H1 (cell line): Measurements from ENCODE around the gene UNC50. TPM values are rescaled to one million over a fixed set of nuclear protein-coding genes. Genes with fewer than 3 reads are reported as not detected.

Experiments used
- CTCF ChIA-PET: fragments of 300-600 bp; sonication (Branson Sonifier 250); formaldehyde crosslinking; loops from one replicate; lab custom pipeline; 2021; ENCODE audit not compliant: partially characterized antibody; lab: Charles Lee
- POLR2A ChIA-PET: fragments of 300-600 bp; sonication (Branson Sonifier 250); formaldehyde crosslinking; loops from one replicate; lab custom pipeline; 2021; ENCODE audit warnings: inconsistent platforms; ENCODE audit not compliant: partially characterized antibody; lab: Charles Lee
- DNase-seq, 2 experiments: peaks; one replicate each; pipeline versions ENCODE4 v3.0.0 to v3.0.0-alpha.2; 2010 to 2022; ENCODE audit warnings: low spot score in 2 of 2, low read depth in 1 of 2, mixed read lengths in 1 of 2
- FAIRE-seq: peaks from 2 replicates; lab custom pipeline; 2011; peaks lifted over from hg19 to GRCh38; lab: Jason Lieb, UNC
- H2AFZ ChIP-seq: 2 replicates; pipeline ENCODE4 v1.8.1; 2012; ENCODE audit warnings: low read length, inconsistent platforms
- H2AK5ac ChIP-seq: 2 replicates; pipeline ENCODE4 v1.6.1; 2013; ENCODE audit warnings: low read depth, low read length
- H2BK120ac ChIP-seq: replicated peaks from 2 replicates; pipeline ENCODE3; 2013; ENCODE audit warnings: low read depth, low read length, inconsistent platforms
- H2BK12ac ChIP-seq: 2 replicates; pipeline ENCODE4 v1.6.1; 2013; ENCODE audit warnings: low read depth, low read length
- H2BK15ac ChIP-seq: 2 replicates; pipeline ENCODE4 v1.6.1; 2013; ENCODE audit warnings: low read length
- H2BK20ac ChIP-seq: 2 replicates; pipeline ENCODE4 v1.6.1; 2013; ENCODE audit warnings: low read length
- H2BK5ac ChIP-seq: 2 replicates; pipeline ENCODE4 v1.6.1; 2013; ENCODE audit warnings: low read depth, low read length
- H3K14ac ChIP-seq: 2 replicates; pipeline ENCODE4 v1.6.1; 2013; ENCODE audit warnings: inconsistent platforms; ENCODE audit not compliant: insufficient read length
- H3K18ac ChIP-seq: 2 replicates; pipeline ENCODE4 v1.6.1; 2013; ENCODE audit warnings: low read length; ENCODE audit errors: extremely low read depth
- H3K23ac ChIP-seq: 2 replicates; pipeline ENCODE4 v1.6.1; 2013; ENCODE audit warnings: inconsistent platforms; ENCODE audit not compliant: insufficient read length
- H3K23me2 ChIP-seq: 2 replicates; pipeline ENCODE4 v1.6.1; 2013; ENCODE audit warnings: low read depth, low read length
- H3K27ac ChIP-seq: 2 replicates; pipeline ENCODE4 v1.6.1; 2011; ENCODE audit warnings: low read depth, low read length, inconsistent platforms
- H3K27me3 ChIP-seq, 4 experiments: replicated peaks in 1 of 4; 1 replicate in 1 of 4; 2 replicates in 3 of 4; pipeline versions ENCODE4 v1.6.1 to v1.8.1; 2011 to 2013; ENCODE audit warnings: low read length in 3 of 4, mild to moderate bottlenecking in 3 of 4, inconsistent platforms in 2 of 4, mixed read lengths in 2 of 4, moderate library complexity in 1 of 4; ENCODE audit not compliant: control insufficient read depth in 3 of 4, insufficient read depth in 3 of 4; ENCODE audit errors: extremely low read depth in 1 of 4
- H3K36me3 ChIP-seq, 4 experiments: 2 replicates each; pipeline versions ENCODE4 v1.6.1 to v1.8.1; 2011 to 2013; ENCODE audit warnings: mild to moderate bottlenecking in 4 of 4, low read length in 3 of 4, moderate library complexity in 2 of 4, control low read depth in 1 of 4, inconsistent platforms in 1 of 4; ENCODE audit not compliant: insufficient read depth in 4 of 4, control insufficient read depth in 2 of 4
- H3K4ac ChIP-seq: replicated peaks from 2 replicates; pipeline ENCODE3; 2013; ENCODE audit warnings: low read length, low read depth, mixed read lengths, inconsistent platforms; ENCODE audit not compliant: insufficient read length
- H3K4me1 ChIP-seq, 4 experiments: replicated peaks in 1 of 4; 1 replicate in 1 of 4; 2 replicates in 3 of 4; pipeline versions ENCODE4 v1.6.1 to v1.8.1; 2011 to 2013; ENCODE audit warnings: low read length in 3 of 4, inconsistent platforms in 2 of 4, mixed read lengths in 1 of 4; ENCODE audit not compliant: insufficient read depth in 4 of 4, control insufficient read depth in 3 of 4
- H3K4me2 ChIP-seq, 2 experiments: 2 replicates each; pipeline versions ENCODE4 v1.6.1 to v1.8.1; 2011 to 2013; ENCODE audit warnings: low read depth in 2 of 2, low read length in 2 of 2, control low read depth in 1 of 2, inconsistent platforms in 1 of 2, mild to moderate bottlenecking in 1 of 2; ENCODE audit not compliant: insufficient read depth in 1 of 2
- H3K4me3 ChIP-seq, 4 experiments: fragments of 200-600, 300-600 bp in 1 of 4; sonication (generic), shearing (Covaris generic), sonication (Bioruptor Twin) in 1 of 4; 2 replicates each; pipeline versions ENCODE4 v1.5.1 to v1.8.1; 2011 to 2016; ENCODE audit warnings: low read length in 4 of 4, low read depth in 3 of 4, control low read depth in 2 of 4, inconsistent platforms in 2 of 4, mild to moderate bottlenecking in 2 of 4, mixed read lengths in 1 of 4, moderate library complexity in 1 of 4; ENCODE audit not compliant: insufficient read depth in 2 of 4; ENCODE audit errors: extremely low read depth in 1 of 4
- H3K56ac ChIP-seq: replicated peaks from 2 replicates; pipeline ENCODE3; 2013; ENCODE audit warnings: low read depth, mild to moderate bottlenecking, mixed read lengths, low read length, inconsistent platforms; ENCODE audit not compliant: insufficient read length
- H3K79me1 ChIP-seq: 2 replicates; pipeline ENCODE4 v1.6.1; 2013; ENCODE audit warnings: low read depth, low read length, control low read depth
- H3K79me2 ChIP-seq, 2 experiments: 2 replicates each; pipeline versions ENCODE4 v1.6.1 to v1.8.1; 2012 to 2013; ENCODE audit warnings: low read length in 2 of 2, mild to moderate bottlenecking in 2 of 2, inconsistent platforms in 1 of 2; ENCODE audit not compliant: insufficient read depth in 2 of 2, control insufficient read depth in 1 of 2
- H3K9ac ChIP-seq, 4 experiments: replicated peaks in 1 of 4; 1 replicate in 1 of 4; 2 replicates in 3 of 4; pipeline versions ENCODE4 v1.6.1 to v1.8.1; 2011 to 2013; ENCODE audit warnings: low read depth in 3 of 4, low read length in 3 of 4, control low read depth in 2 of 4, mild to moderate bottlenecking in 2 of 4, moderate library complexity in 2 of 4, inconsistent platforms in 1 of 4; ENCODE audit errors: extremely low read depth in 1 of 4
- H3K9me3 ChIP-seq, 2 experiments: 2 replicates each; pipeline versions ENCODE4 v1.6.1 to v1.8.1; 2012 to 2013; ENCODE audit warnings: mild to moderate bottlenecking in 2 of 2, moderate library complexity in 2 of 2, control low read depth in 1 of 2, inconsistent platforms in 1 of 2, low read depth in 1 of 2, low read length in 1 of 2, mixed read lengths in 1 of 2; ENCODE audit not compliant: insufficient read depth in 2 of 2
- H4K20me1 ChIP-seq, 2 experiments: replicated peaks in 1 of 2; 2 replicates each; pipeline versions ENCODE3 to v1.8.1; 2011 to 2013; ENCODE audit warnings: inconsistent platforms in 2 of 2, low read length in 2 of 2, mild to moderate bottlenecking in 1 of 2; ENCODE audit not compliant: insufficient read depth in 2 of 2, control insufficient read depth in 1 of 2
- H4K5ac ChIP-seq: 2 replicates; pipeline ENCODE4 v1.6.1; 2013; ENCODE audit warnings: low read length, low read depth, mixed read lengths, inconsistent platforms; ENCODE audit not compliant: insufficient read length
- H4K8ac ChIP-seq: 2 replicates; pipeline ENCODE4 v1.8.0; 2013; ENCODE audit warnings: mild to moderate bottlenecking, moderate library complexity, low read length, inconsistent platforms; ENCODE audit not compliant: insufficient read depth; ENCODE audit errors: extremely low read depth
- H4K91ac ChIP-seq: replicated peaks from 2 replicates; pipeline ENCODE3; 2013; ENCODE audit warnings: low read length, mixed read lengths, inconsistent platforms; ENCODE audit not compliant: insufficient read length
- BACH1 ChIP-seq: IDR thresholded peaks from 2 replicates; pipeline ENCODE4 v1.6.1; 2012; ENCODE audit warnings: low read length, improper control_type of control experiment
- FOSL1 ChIP-seq: IDR thresholded peaks from 2 replicates; pipeline ENCODE4 v1.6.1; 2011; ENCODE audit warnings: mild to moderate bottlenecking, low read depth, low read length, moderate library complexity; ENCODE audit not compliant: insufficient read depth
- HDAC6 ChIP-seq: IDR thresholded peaks from one replicate; pipeline ENCODE4 v1.7.1; 2012; ENCODE audit warnings: low read depth, mild to moderate bottlenecking, inconsistent platforms, low read length, moderate library complexity
- SIX5 ChIP-seq: IDR thresholded peaks from 2 replicates; pipeline ENCODE4 v1.6.1; 2011; ENCODE audit warnings: mild to moderate bottlenecking, low read depth, low read length
- WGBS, 2 experiments: shearing (Covaris generic) in 1 of 2; methylation state at CpG; one replicate each; pipeline versions ENCODE4 v1.1.6 to v1.1.7; 2013 to 2015; ENCODE audit warnings: low lambda C conversion rate in 2 of 2, mixed read lengths in 2 of 2, inconsistent platforms in 1 of 2, low coverage in 1 of 2, missing lambda C conversion rate in 1 of 2; ENCODE audit not compliant: insufficient replicate concordance in 2 of 2, insufficient coverage in 1 of 2, insufficient read length in 1 of 2; ENCODE audit errors: extremely low coverage in 1 of 2, missing lambda C conversion rate in 1 of 2; 5-methylcytosine and 5-hydroxymethylcytosine counted together
- polyA plus RNA-seq, 7 experiments: library from polyadenylated mRNA; depleted of rRNA in 3 of 7; stranded (reverse) in 5 of 7; unstranded in 2 of 7; fragments of >200 nt in 5 of 7; fragments of 200-250 nt in 2 of 7; gene quantifications; 1 replicate in 5 of 7; 2 replicates in 1 of 7; 4 replicates in 1 of 7; pipeline versions ENCODE4 v1.2.1 to v1.2.3, GENCODE V29; 2011 to 2013; ENCODE audit warnings: missing spikeins in 2 of 7, mixed read lengths in 2 of 7
- total RNA-seq: library from RNA; stranded (reverse); fragmentation: NEBNext Ultra II Directional; extraction: Animal tissue kit (Norgen Biotek cat#: 25700); gene quantifications from 2 replicates; pipeline ENCODE4 v1.2.1, GENCODE V29; 2021

UNC50 gene
- total and polyA plus RNA-seq, 2 of the 8 experiments (the other 6 are each of a cell fraction or from before 2014, with no cell fraction given): 33.4 to 58.5 TPM

DNA sequence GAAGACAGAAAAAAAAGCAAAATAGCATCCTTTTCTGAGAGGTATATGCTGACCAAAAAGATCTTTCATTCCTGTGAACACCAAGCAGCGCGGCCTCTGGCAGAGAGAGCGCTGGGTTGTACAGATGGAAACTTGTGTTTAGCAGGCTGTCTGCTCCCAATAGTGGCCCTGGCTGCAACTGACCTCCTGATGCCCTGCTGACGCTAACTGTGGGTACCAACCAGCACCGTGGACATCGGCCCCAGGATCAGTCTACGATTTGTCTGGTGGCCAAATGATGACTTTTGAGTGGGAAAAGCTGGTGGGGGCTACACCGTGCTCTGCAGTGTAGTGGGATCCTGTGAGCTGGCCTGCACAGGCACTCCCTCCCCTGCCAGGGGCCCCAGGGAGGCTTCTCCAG is 15.8 kb upstream of the UNC50 start:
- no peak overlapping the region for H4K8ac ChIP-seq
- H3K14ac ChIP-seq: no peak overlapping the region
- H3K4me3 ChIP-seq: no peak overlapping the region
- no peak overlapping the region for H2AK5ac ChIP-seq
- no peaks in the 10 kb centered on the region for H3K4me1 ChIP-seq
- H2BK5ac ChIP-seq: no peak overlapping the region
- H3K23me2 ChIP-seq: no peaks in the 10 kb centered on the region; the same call in 1 of the 2 replicates
- H3K79me1 ChIP-seq: no peaks in the 10 kb centered on the region
- no peak overlapping the region for H3K56ac ChIP-seq
- no peak overlapping the region for H3K4me2 ChIP-seq
- H3K36me3 ChIP-seq: peaks cover 0 to 7% (median 1%) of the 10 kb centered on the region in 4 experiments; a peak in 3 of 8 replicates
- no peak overlapping the region for H2BK12ac ChIP-seq
- H3K27ac ChIP-seq: no peak overlapping the region
- 98% methylated on average over 8 of the region's 8 CpGs; no CpG with 5 or more reads in 1 of the 2 experiments for WGBS, 2 experiments
- no peaks in the 10 kb centered on the region for H3K27me3 ChIP-seq
- no peak for DNase-seq
- no peak overlapping the region for H3K9ac ChIP-seq
- TF ChIP-seq FOSL1 (no peak), BACH1 (no peak), SIX5 (no peak), HDAC6 (no peak)
- no peak for FAIRE-seq
- H3K18ac ChIP-seq: no peak overlapping the region
- H3K4ac ChIP-seq: no peak overlapping the region
- CTCF ChIA-PET: interaction anchor here (0.7 kb wide), 1 partner anchor 10 kb away, joined by 3 read pairs; no protein-coding TSS in a partner anchor
- no peak overlapping the region for H2AFZ ChIP-seq
- H4K5ac ChIP-seq: no peak overlapping the region
- POLR2A ChIA-PET: no interaction called here
- no peak overlapping the region for H2BK15ac ChIP-seq
- no peak overlapping the region for H2BK120ac ChIP-seq
- no peaks in the 10 kb centered on the region for H3K79me2 ChIP-seq
- no peaks in the 10 kb centered on the region; a peak in 1 of 4 replicates for H3K9me3 ChIP-seq
- no peak overlapping the region for H2BK20ac ChIP-seq
- H3K23ac ChIP-seq: no peak overlapping the region
- no peaks in the 10 kb centered on the region for H4K20me1 ChIP-seq
- no peak overlapping the region for H4K91ac ChIP-seq
